GM19239 (cell line): ENCODE results near the gene RBM34.
A peak's percentile ranks its signal among the peaks of the same experiment; 100 is the strongest.

Experiments used
- DNase-seq: peaks from one replicate; pipeline ENCODE4 v3.0.0; 2011; ENCODE audit warnings: low spot score; ENCODE audit not compliant: insufficient read length
- FAIRE-seq: peaks from 2 replicates; lab custom pipeline; 2011; peaks lifted over from hg19 to GRCh38; lab: Jason Lieb, UNC

Gene RBM34

DNA sequence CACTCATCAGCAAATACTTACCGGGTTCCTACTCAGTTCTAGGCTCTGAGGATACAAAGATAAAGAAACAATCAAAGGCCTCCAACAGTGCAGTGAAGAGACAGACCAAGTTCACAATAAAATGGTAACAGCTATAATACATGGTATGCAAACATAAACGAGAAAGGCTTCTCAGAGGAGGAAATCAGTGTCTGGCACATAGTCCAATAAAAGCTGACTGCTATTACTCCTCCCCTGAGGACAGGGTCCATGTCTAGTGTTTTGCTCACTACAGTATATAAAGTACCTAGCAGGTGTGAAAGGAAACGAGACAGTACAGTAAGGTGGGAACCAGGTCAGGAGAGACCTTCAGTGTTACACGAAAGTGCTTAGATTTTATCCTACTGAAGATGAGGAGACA lies 4.3 kb downstream of the RBM34 start:
- no peak for FAIRE-seq
- no peak for DNase-seq

- DNase-seq, result no peak
Measured at GRCh38 chr1:235156265-235156664, 4.8 kb downstream of the RBM34 start.

DNA sequence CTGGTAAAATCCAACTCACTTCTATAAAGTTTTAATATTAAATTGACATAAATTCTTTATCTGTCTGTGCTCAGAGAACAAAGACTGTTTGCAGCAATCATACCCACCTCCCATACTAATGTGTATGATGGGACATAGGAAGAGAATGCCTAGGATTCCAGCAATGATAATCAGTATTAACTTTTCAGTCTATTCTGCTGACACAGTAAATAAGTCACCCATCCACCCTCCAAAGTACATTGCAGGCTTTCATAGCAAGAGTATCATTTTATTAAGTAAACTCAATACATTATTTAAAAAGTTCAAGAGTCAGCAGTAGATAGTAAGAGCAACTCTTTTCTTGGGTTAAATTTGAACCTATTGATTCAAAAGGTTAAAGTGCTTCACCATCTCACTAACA lies 8.8 kb downstream of the RBM34 start:
- no peak for FAIRE-seq
- DNase-seq, result no peak

More at GRCh38 chr1:235156265-235156664, 4.8 kb downstream of the RBM34 start:
- no peak for FAIRE-seq

- no peak for DNase-seq
- FAIRE-seq, result no peak
Measured at GRCh38 chr1:235151033-235151432, 10.0 kb downstream of the RBM34 start.

- FAIRE-seq, result no peak
- no peak for DNase-seq
Measured at GRCh38 chr1:235149824-235150223, 11.2 kb downstream of the RBM34 start.

DNA sequence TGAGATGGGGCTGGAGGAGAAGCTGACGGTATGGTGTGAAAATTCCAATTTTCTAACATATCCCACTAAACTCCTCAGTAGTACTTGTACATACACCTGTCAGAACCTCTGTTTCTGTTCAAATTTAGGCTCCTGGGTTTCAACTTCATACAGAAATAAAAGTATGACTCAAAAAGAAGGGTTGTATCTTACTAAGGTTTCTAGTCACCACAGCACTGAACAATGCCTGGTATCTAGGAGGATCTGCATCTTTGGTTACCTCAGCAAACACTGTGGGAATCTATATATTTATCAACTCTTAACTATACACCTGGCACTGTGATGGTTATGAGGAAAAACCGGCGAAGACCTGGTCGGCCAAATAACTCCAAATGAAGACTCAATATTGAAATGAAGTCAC lies 13.8 kb downstream of the RBM34 start:
- DNase-seq (no peak), FAIRE-seq (no peak)

GRCh38 chr1:235145639-235146038 lies 15.4 kb downstream of the RBM34 start:
- FAIRE-seq, result no peak
- DNase-seq, result no peak

DNA sequence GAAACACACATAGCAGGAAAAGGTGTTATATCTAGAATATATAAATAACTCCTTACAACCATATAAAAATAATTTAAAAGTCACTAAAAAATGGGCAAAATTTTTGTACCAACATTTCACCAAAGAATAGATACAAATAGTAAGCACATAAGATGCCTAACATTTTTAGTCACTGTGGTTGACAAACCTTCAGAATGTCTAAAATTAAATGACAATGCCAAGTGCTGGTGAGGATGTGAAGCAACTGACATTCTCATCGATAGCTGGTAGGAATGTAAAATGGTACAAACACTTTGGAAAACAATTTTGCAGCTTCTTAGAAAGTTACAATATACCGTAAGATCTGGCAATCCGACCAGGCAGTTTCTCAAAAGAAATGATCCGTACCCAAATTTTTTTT lies 18.1 kb downstream of the RBM34 start:
- FAIRE-seq (no peak), DNase-seq (no peak)

DNA sequence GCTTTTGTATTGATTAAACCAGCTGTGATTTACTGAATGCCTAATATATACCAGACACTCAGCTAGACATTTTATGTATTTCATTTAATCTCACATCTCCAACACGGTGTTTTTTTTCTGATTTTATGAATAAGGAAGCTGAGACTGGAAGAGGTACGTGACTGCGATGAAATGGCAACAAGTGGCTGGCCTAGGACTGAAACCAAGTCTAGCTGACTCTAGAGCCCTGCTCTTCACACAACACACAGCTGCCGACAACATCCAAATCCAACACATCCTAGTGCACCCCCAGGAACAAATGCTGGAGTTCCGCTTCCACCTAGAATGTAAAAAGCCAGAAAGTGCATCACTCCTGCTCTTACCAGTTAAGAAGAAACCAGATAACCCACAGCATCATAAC lies 21.7 kb downstream of the RBM34 start:
- DNase-seq, result no peak
- no peak for FAIRE-seq

- FAIRE-seq (no peak), DNase-seq (no peak)
Measured at GRCh38 chr1:235138821-235139220, 22.2 kb downstream of the RBM34 start.

GRCh38 chr1:235136111-235136510 lies 24.9 kb downstream of the RBM34 start:
- no peak for DNase-seq
- no peak for FAIRE-seq

GRCh38 chr1:235134171-235134570 lies 26.9 kb downstream of the RBM34 start:
- FAIRE-seq, result no peak

GRCh38 chr1:235133086-235133485 lies 28.0 kb downstream of the RBM34 start:
- FAIRE-seq, result no peak
- DNase-seq, result no peak

More at GRCh38 chr1:235134171-235134570, 26.9 kb downstream of the RBM34 start:
- DNase-seq, result no peak

DNA sequence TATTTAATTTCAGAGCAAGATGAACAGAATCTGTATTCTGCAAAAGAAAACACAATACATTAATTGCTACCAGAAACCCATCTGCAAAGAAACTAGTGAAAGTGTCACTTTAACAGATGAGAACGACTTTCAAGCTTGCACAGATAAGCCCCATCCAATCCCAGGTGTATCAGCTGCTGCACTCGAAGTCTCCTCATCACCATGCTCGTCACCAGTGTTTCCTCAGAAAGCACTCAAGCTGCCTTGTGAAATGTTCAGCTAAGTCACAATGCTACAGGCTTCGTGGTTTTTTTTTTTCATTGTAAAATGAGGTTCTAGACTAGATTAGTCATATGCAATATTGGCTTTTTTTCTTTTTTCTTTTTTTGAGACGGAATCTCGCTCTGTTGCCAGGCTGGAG lies 29.1 kb downstream of the RBM34 start:
- DNase-seq (no peak), FAIRE-seq (no peak)

DNA sequence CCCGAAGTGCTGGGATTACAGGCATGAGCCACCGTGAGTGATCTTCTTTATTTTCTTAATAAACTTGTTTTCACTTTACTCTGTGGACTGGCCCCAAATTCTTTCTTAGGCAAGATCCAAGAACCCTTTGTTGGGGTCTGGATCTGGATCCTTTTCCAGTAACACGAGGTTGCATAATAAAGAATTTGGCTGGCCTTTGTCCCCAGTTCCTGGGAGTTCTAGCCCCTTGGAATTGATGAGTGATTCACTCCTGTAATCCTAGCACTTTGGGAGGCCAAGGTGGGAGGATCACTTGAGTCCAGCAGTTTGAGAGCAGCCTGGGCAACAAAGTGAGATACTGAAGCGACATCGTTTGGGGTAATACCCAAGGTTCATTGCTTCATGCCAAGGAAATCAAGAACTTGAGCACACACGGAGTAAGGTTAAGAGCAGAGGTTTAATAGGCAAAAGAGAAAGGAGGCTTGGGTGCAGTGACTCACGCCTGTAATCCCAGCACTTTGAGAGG lies 30.2 kb downstream of the RBM34 start:
- no peak for DNase-seq
- no peak for FAIRE-seq

DNA sequence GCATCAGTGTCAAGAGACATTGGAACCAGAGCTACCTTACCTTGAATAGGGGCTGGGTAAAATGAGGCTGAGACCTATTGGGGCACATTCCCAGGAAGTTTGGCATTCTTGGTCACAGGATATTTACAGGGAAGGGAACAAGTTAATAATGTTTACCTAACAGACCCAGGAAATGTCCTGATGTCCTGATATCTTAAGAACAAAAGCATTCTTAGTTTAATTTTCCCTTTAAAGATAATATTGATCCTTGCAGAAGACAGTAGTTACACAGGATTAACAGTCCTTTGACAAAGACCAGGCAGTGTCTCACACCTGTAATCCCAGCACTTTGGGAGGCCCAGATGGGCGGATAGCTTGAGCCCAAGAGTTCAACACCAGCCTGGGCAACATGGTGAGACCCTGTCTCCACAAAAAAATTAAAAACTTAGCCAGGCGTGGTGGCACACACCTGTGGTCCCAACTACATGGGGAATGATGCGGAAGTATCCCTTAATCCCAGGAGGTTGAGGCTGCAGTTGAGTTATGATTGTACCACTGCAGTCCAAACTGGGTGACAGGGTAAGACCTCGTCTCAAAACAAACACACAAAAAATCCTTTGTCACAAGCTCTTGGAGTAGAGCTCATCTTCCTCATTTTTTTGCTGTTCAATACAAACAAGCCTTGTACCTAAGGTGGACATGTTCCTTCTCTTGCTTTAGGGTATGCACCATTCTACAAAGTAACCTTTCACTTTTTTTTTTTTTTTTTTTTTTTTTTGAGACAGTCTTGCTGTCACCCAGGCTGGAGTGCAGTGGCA lies 31.1 kb downstream of the RBM34 start:
- DNase-seq (no peak), FAIRE-seq (no peak)

DNA sequence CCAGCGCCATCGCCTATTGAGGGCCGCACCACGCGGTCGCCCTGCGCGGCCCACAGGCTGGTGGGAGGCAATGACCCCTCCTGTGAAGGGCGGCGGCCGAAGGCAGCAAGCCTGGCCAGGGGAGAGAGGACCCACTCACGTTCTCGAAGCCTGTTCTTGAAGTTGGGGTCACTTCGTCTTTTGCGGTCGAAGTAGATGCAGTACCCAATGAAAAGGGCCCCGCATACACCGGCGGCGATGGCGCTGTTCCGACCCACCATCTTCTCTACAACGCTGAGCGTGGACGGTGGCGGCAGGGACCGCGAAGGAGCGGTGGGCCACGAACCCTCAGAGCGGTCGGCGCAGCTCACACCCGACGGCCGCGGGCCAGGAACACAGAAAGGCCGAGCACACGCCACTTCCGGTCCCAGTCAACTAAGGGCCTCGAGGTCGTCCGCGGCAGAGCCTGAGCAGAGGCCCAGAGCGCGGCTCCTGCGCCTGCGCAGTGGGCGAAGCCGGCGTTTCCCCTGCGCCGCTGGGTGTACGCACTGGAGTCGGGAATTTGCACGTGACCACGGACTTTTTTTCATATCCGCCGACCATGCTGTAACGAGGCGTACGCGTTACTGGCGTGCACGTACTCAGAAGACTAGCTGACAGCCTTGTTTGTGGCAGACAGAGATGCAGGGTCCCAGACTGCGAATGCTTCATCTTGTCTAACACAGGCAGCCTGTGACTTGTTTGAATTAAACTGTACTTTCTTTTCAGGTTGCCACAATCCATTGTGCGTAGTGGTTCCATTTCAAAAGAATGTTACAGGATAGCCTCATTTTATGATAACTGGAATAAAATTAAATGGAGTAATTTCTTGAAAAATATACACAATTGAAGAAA lies 32.4 kb downstream of the RBM34 start, which contains the start of gene TOMM20:
Gene TOMM20, minus strand, starts transcription at position 382 of the 873 bp plus-strand sequence. Its CDS starts 122 bp downstream, at position 260.
- peak; percentile 90 for FAIRE-seq

GRCh38 chr1:235127732-235128455 lies 33.2 kb downstream of the RBM34 start:
- FAIRE-seq (peak; percentile 31), DNase-seq (no peak)

More for the DNA sequence above, 32.4 kb downstream of the RBM34 start, which contains the start of gene TOMM20:
- DNase-seq, result peak; percentile 93

GRCh38 chr1:235127203-235127602 lies 33.8 kb downstream of the RBM34 start:
- FAIRE-seq (no peak), DNase-seq (no peak)

DNA sequence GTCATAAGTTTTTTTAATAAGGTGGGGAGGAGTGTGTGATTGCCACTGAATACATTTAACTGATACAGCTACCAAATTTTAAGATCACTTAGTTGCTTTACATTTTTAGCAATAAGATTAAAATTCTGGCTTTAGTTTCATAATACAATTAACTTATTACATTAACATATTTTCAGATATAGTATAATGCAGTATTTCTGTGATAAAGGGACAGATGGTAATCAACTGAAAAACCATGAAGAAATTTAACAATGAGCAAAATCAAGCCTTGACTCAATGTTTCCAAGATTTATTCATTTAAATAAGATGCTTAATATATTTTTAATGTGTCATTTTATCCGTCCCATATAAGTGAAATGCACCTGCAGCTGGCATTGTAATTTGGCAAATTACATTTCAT lies 36.4 kb downstream of the RBM34 start:
- DNase-seq, result no peak
- no peak for FAIRE-seq
